ENCODE results near the gene SETD4.

The SETD4 gene

GRCh38 chr21:36021251-36021837, 39.0 kb downstream of the SETD4 start:
- Histone ChIP-seq H3K9me3 (ENCODE audit: control extremely low read depth in 1 of 5, control insufficient read depth in 4 of 5, insufficient read depth in 2 of 5, low read depth in 1 of 5, low read length in 4 of 5) (no peaks in the 10 kb centered on the region), H3K4me3 (ENCODE audit: control insufficient read depth in 1 of 7, extremely low read depth in 1 of 7, insufficient read depth in 4 of 7, low read depth in 2 of 7, low read length in 6 of 7) (no peak overlapping the region), H3K27ac (ENCODE audit: insufficient read depth in 1 of 2, low read depth in 1 of 2, low read length in 2 of 2, poor library complexity in 1 of 2, severe bottlenecking in 2 of 2) (no peak overlapping the region), H3K36me3 (ENCODE audit: control insufficient read depth in 4 of 4, insufficient read depth in 4 of 4, low read length in 3 of 4) (no peaks in the 10 kb centered on the region), H3K4me1 (ENCODE audit: control extremely low read depth in 1 of 4, control insufficient read depth in 4 of 4, insufficient read depth in 4 of 4, low read length in 3 of 4) (peaks cover 0 to 7% (median 0%) of the 10 kb centered on the region in 4 experiments), H3K27me3 (replicated peaks in 2 of 5; ENCODE audit: control insufficient read depth in 4 of 5, insufficient read depth in 5 of 5, low read length in 4 of 5) (peaks cover 0 to 3% (median 0%) of the 10 kb centered on the region in 5 experiments)
- DNase-seq: no peak
- ChIA-PET POLR2A (no interaction called here), CTCF (no interaction called here)
- WGBS (ENCODE audit: insufficient coverage): 97% methylated on average over 5 of the region's 11 CpGs

GRCh38 chr21:36015045-36015444, 45.3 kb downstream of the SETD4 start:
- Histone ChIP-seq H3K4me3 (ENCODE audit: control insufficient read depth in 1 of 7, extremely low read depth in 1 of 7, insufficient read depth in 4 of 7, low read depth in 2 of 7, low read length in 6 of 7) (no peak overlapping the region), H3K4me1 (ENCODE audit: control extremely low read depth in 1 of 4, control insufficient read depth in 4 of 4, insufficient read depth in 4 of 4, low read length in 3 of 4) (no peaks in the 10 kb centered on the region), H3K9me3 (ENCODE audit: control extremely low read depth in 1 of 5, control insufficient read depth in 4 of 5, insufficient read depth in 2 of 5, low read depth in 1 of 5, low read length in 4 of 5) (no peaks in the 10 kb centered on the region), H3K27me3 (replicated peaks in 2 of 5; ENCODE audit: control insufficient read depth in 4 of 5, insufficient read depth in 5 of 5, low read length in 4 of 5) (peaks cover 0 to 3% (median 0%) of the 10 kb centered on the region in 5 experiments), H3K36me3 (ENCODE audit: control insufficient read depth in 4 of 4, insufficient read depth in 4 of 4, low read length in 3 of 4) (no peaks in the 10 kb centered on the region), H3K27ac (ENCODE audit: insufficient read depth in 1 of 2, low read depth in 1 of 2, low read length in 2 of 2, poor library complexity in 1 of 2, severe bottlenecking in 2 of 2) (no peak overlapping the region)
- ChIA-PET CTCF (interaction anchor here (0.6 kb wide), 1 partner anchor 23 kb away, joined by 4 read pairs; no protein-coding TSS in a partner anchor), POLR2A (no interaction called here)
- no peak for DNase-seq
- no CpG with 5 or more reads among the region's 5 CpGs for WGBS (ENCODE audit: insufficient coverage)

GRCh38 chr21:36010801-36011200, 49.5 kb downstream of the SETD4 start:
- CTCF ChIA-PET: interaction anchor here (0.6 kb wide), 1 partner anchor 69 kb away, joined by 4 read pairs; no protein-coding TSS in a partner anchor

GRCh38 chr21:36008505-36008904, 51.8 kb downstream of the SETD4 start:
- DNase-seq: no peak
- 100% methylated on average over 1 of the region's 2 CpGs for WGBS (ENCODE audit: insufficient coverage)
- H3K27me3 ChIP-seq (replicated peaks in 2 of 5; ENCODE audit: control insufficient read depth in 4 of 5, insufficient read depth in 5 of 5, low read length in 4 of 5): peaks cover 0 to 8% (median 0%) of the 10 kb centered on the region in 5 experiments
- CTCF ChIA-PET: no interaction called here
- POLR2A ChIA-PET: no interaction called here
- no peaks in the 10 kb centered on the region for H3K4me1 ChIP-seq (ENCODE audit: control extremely low read depth in 1 of 4, control insufficient read depth in 4 of 4, insufficient read depth in 4 of 4, low read length in 3 of 4)
- no peaks in the 10 kb centered on the region for H3K36me3 ChIP-seq (ENCODE audit: control insufficient read depth in 4 of 4, insufficient read depth in 4 of 4, low read length in 3 of 4)
- no peak overlapping the region for H3K27ac ChIP-seq (ENCODE audit: insufficient read depth in 1 of 2, low read depth in 1 of 2, low read length in 2 of 2, poor library complexity in 1 of 2, severe bottlenecking in 2 of 2)
- H3K9me3 ChIP-seq (ENCODE audit: control extremely low read depth in 1 of 5, control insufficient read depth in 4 of 5, insufficient read depth in 2 of 5, low read depth in 1 of 5, low read length in 4 of 5): no peaks in the 10 kb centered on the region
- H3K4me3 ChIP-seq (ENCODE audit: control insufficient read depth in 1 of 7, extremely low read depth in 1 of 7, insufficient read depth in 4 of 7, low read depth in 2 of 7, low read length in 6 of 7): no peak overlapping the region

More at GRCh38 chr21:36010801-36011200, 49.5 kb downstream of the SETD4 start:
- POLR2A ChIA-PET: no interaction called here
- H3K27ac ChIP-seq (ENCODE audit: insufficient read depth in 1 of 2, low read depth in 1 of 2, low read length in 2 of 2, poor library complexity in 1 of 2, severe bottlenecking in 2 of 2): no peak overlapping the region
- no peaks in the 10 kb centered on the region for H3K4me1 ChIP-seq (ENCODE audit: control extremely low read depth in 1 of 4, control insufficient read depth in 4 of 4, insufficient read depth in 4 of 4, low read length in 3 of 4)
- no peaks in the 10 kb centered on the region for H3K36me3 ChIP-seq (ENCODE audit: control insufficient read depth in 4 of 4, insufficient read depth in 4 of 4, low read length in 3 of 4)
- 100% methylated on average over 1 of the region's 2 CpGs for WGBS (ENCODE audit: insufficient coverage)
- peaks cover 0 to 8% (median 0%) of the 10 kb centered on the region in 5 experiments for H3K27me3 ChIP-seq (replicated peaks in 2 of 5; ENCODE audit: control insufficient read depth in 4 of 5, insufficient read depth in 5 of 5, low read length in 4 of 5)
- DNase-seq: no peak
- H3K4me3 ChIP-seq (ENCODE audit: control insufficient read depth in 1 of 7, extremely low read depth in 1 of 7, insufficient read depth in 4 of 7, low read depth in 2 of 7, low read length in 6 of 7): no peak overlapping the region
- no peaks in the 10 kb centered on the region for H3K9me3 ChIP-seq (ENCODE audit: control extremely low read depth in 1 of 5, control insufficient read depth in 4 of 5, insufficient read depth in 2 of 5, low read depth in 1 of 5, low read length in 4 of 5)

- DNase-seq: no peak
- ChIA-PET POLR2A (no interaction called here), CTCF (no interaction called here)
- WGBS (ENCODE audit: insufficient coverage): 100% methylated on average over 5 of the region's 5 CpGs
- Histone ChIP-seq H3K27me3 (replicated peaks in 2 of 5; ENCODE audit: control insufficient read depth in 4 of 5, insufficient read depth in 5 of 5, low read length in 4 of 5) (peaks cover 0 to 8% (median 2%) of the 10 kb centered on the region in 5 experiments), H3K9me3 (ENCODE audit: control extremely low read depth in 1 of 5, control insufficient read depth in 4 of 5, insufficient read depth in 2 of 5, low read depth in 1 of 5, low read length in 4 of 5) (peaks cover 0 to 3% (median 0%) of the 10 kb centered on the region in 5 experiments), H3K4me3 (ENCODE audit: control insufficient read depth in 1 of 7, extremely low read depth in 1 of 7, insufficient read depth in 4 of 7, low read depth in 2 of 7, low read length in 6 of 7) (no peak overlapping the region), H3K36me3 (ENCODE audit: control insufficient read depth in 4 of 4, insufficient read depth in 4 of 4, low read length in 3 of 4) (no peaks in the 10 kb centered on the region), H3K4me1 (ENCODE audit: control extremely low read depth in 1 of 4, control insufficient read depth in 4 of 4, insufficient read depth in 4 of 4, low read length in 3 of 4) (no peaks in the 10 kb centered on the region), H3K27ac (ENCODE audit: insufficient read depth in 1 of 2, low read depth in 1 of 2, low read length in 2 of 2, poor library complexity in 1 of 2, severe bottlenecking in 2 of 2) (no peak overlapping the region)
Observed at GRCh38 chr21:36005879-36006400, 54.4 kb downstream of the SETD4 start.

- H3K4me1 ChIP-seq (ENCODE audit: control extremely low read depth in 1 of 4, control insufficient read depth in 4 of 4, insufficient read depth in 4 of 4, low read length in 3 of 4): no peaks in the 10 kb centered on the region
- no peak overlapping the region for H3K4me3 ChIP-seq (ENCODE audit: control insufficient read depth in 1 of 7, extremely low read depth in 1 of 7, insufficient read depth in 4 of 7, low read depth in 2 of 7, low read length in 6 of 7)
- ChIA-PET CTCF (no interaction called here), POLR2A (no interaction called here)
- WGBS (ENCODE audit: insufficient coverage): 88% methylated on average over 13 of the region's 17 CpGs
- H3K9me3 ChIP-seq (ENCODE audit: control extremely low read depth in 1 of 5, control insufficient read depth in 4 of 5, insufficient read depth in 2 of 5, low read depth in 1 of 5, low read length in 4 of 5): peaks cover 0 to 3% (median 0%) of the 10 kb centered on the region in 5 experiments
- DNase-seq: peak in 2 of 3 donors; percentile 38 to 55
- H3K36me3 ChIP-seq (ENCODE audit: control insufficient read depth in 4 of 4, insufficient read depth in 4 of 4, low read length in 3 of 4): no peaks in the 10 kb centered on the region
- H3K27ac ChIP-seq (ENCODE audit: insufficient read depth in 1 of 2, low read depth in 1 of 2, low read length in 2 of 2, poor library complexity in 1 of 2, severe bottlenecking in 2 of 2): no peak overlapping the region
- peaks cover 0 to 9% (median 4%) of the 10 kb centered on the region in 5 experiments for H3K27me3 ChIP-seq (replicated peaks in 2 of 5; ENCODE audit: control insufficient read depth in 4 of 5, insufficient read depth in 5 of 5, low read length in 4 of 5)
Observed at GRCh38 chr21:36005018-36005417, 55.3 kb downstream of the SETD4 start.

- Histone ChIP-seq H3K27ac (ENCODE audit: insufficient read depth in 1 of 2, low read depth in 1 of 2, low read length in 2 of 2, poor library complexity in 1 of 2, severe bottlenecking in 2 of 2) (no peak overlapping the region), H3K4me1 (ENCODE audit: control extremely low read depth in 1 of 4, control insufficient read depth in 4 of 4, insufficient read depth in 4 of 4, low read length in 3 of 4) (no peaks in the 10 kb centered on the region), H3K4me3 (ENCODE audit: control insufficient read depth in 1 of 7, extremely low read depth in 1 of 7, insufficient read depth in 4 of 7, low read depth in 2 of 7, low read length in 6 of 7) (no peak overlapping the region), H3K9me3 (ENCODE audit: control extremely low read depth in 1 of 5, control insufficient read depth in 4 of 5, insufficient read depth in 2 of 5, low read depth in 1 of 5, low read length in 4 of 5) (peaks cover 0 to 3% (median 0%) of the 10 kb centered on the region in 5 experiments), H3K36me3 (ENCODE audit: control insufficient read depth in 4 of 4, insufficient read depth in 4 of 4, low read length in 3 of 4) (no peaks in the 10 kb centered on the region), H3K27me3 (replicated peaks in 2 of 5; ENCODE audit: control insufficient read depth in 4 of 5, insufficient read depth in 5 of 5, low read length in 4 of 5) (peaks cover 0 to 12% (median 3%) of the 10 kb centered on the region in 5 experiments)
- 100% methylated on average over 1 of the region's 13 CpGs for WGBS (ENCODE audit: insufficient coverage)
- DNase-seq: no peak
- POLR2A ChIA-PET: no interaction called here
- CTCF ChIA-PET: no interaction called here
Observed at GRCh38 chr21:36004441-36004840, 55.9 kb downstream of the SETD4 start.

Measured in common myeloid progenitor, CD34-positive (primary cell).